Ovary (tissue), 9 donors: ENCODE results near the gene INCENP. TPM values are rescaled to one million over a fixed set of nuclear protein-coding genes. Genes with fewer than 3 reads are reported as not detected.

ENCODE experiments used
- DNase-seq, 5 donors: peaks; one replicate each; pipeline ENCODE4 v3.0.0-alpha.2; 2019 to 2020
- H3K27ac ChIP-seq, 2 donors: fragments of 200-600 bp; one replicate each; pipeline versions ENCODE4 v1.5.1 to v1.8.0; 2019 to 2022
- H3K27me3 ChIP-seq: fragments of 200-600 bp; one replicate; pipeline ENCODE4 v1.8.0; 2022
- H3K36me3 ChIP-seq: fragments of 200-600 bp; sonication (generic); one replicate; pipeline ENCODE4 v1.5.1; 2019
- H3K4me1 ChIP-seq: one replicate; pipeline ENCODE4 v1.8.1; 2013; ENCODE audit warnings: mild to moderate bottlenecking, moderate library complexity; ENCODE audit not compliant: insufficient read depth
- H3K4me3 ChIP-seq: fragments of 200-600 bp; sonication (generic); one replicate; pipeline ENCODE4 v1.5.1; 2017
- H3K9me3 ChIP-seq, 2 donors: fragments of 200-600 bp in 1 of 2; sonication (generic) in 1 of 2; one replicate each; pipeline versions ENCODE4 v1.5.1 to v1.8.1; 2013 to 2019; ENCODE audit warnings: mild to moderate bottlenecking in 1 of 2, moderate library complexity in 1 of 2
- EP300 ChIP-seq: sonication (generic); formaldehyde crosslinking; IDR thresholded peaks from one replicate; pipeline ENCODE4 v1.6.1; 2017; ENCODE audit warnings: antibody characterized with exemption
- POLR2A ChIP-seq: fragments of 450-650 bp; IDR thresholded peaks from one replicate; pipeline ENCODE4 v1.6.1; 2017; ENCODE audit warnings: antibody characterized with exemption, mild to moderate bottlenecking, moderate library complexity
- WGBS, 3 donors: extraction: QIAGEN DNeasy Blood & Tissue Kit in 1 of 3; methylation state at CpG; one replicate each; pipeline versions ENCODE4 v1.1.5 to v1.1.7; 2013 to 2017; 5-methylcytosine and 5-hydroxymethylcytosine counted together
- intact Hi-C, 4 donors: fragments of 100-400 bp; cut with DNase I; formaldehyde crosslinking; loops; one replicate each; pipeline versions ENCODE4 v1.11.0 to v1.15.1; 2022 to 2023
- polyA plus RNA-seq, 2 donors: library from polyadenylated mRNA; stranded (reverse); fragments of 200-250 nt in 1 of 2; fragments of 350-450 nt in 1 of 2; fragmentation: Illumina TruSeq in 1 of 2; extraction: RNeasy Lipid Tissue Mini Kit (QIAGEN cat#74804) in 1 of 2; gene quantifications; one replicate each; pipeline ENCODE4 v1.2.3, GENCODE V29; 2013 to 2014
- total RNA-seq, 7 donors: library from RNA; depleted of rRNA in 2 of 7; stranded (reverse); fragments of >200 nt in 2 of 7; fragmentation: NEBNext Ultra II Directional in 3 of 7; extraction: Animal tissue kit (Norgen Biotek cat#: 25700) in 3 of 7; gene quantifications; one replicate each; pipeline versions ENCODE4 v1.1.0 to v1.2.4, GENCODE V29; 2016 to 2023
- TF ChIP-seq, protein P1 (sequence below), 3 donors: fragments of 450-650 bp in 2 of 3; fragments of 200-600 bp in 1 of 3; IDR thresholded peaks; one replicate each; pipeline versions ENCODE4 v1.5.1 to v1.8.0; 2016 to 2022; ENCODE audit warnings: antibody characterized with exemption in 3 of 3, mild to moderate bottlenecking in 1 of 3
- donor health status: DM: no; HTN: no; CAD: no; lungs with moderate emphysema.
- donor health status: DM: no; HTN: no; CAD: no.
- donor health status: Bipolar disorder and iron deficiency.
- donor health status: DM: yes; HTN: yes; CAD: no.
- donor health status: DM: no; HTN: no; CAD: no.
- donor health status: DM: yes; HTN: yes; CAD: no.

The INCENP gene
- total and polyA plus RNA-seq, 9 donors: 6.6 to 20.0 (median 14.6) TPM

DNA sequence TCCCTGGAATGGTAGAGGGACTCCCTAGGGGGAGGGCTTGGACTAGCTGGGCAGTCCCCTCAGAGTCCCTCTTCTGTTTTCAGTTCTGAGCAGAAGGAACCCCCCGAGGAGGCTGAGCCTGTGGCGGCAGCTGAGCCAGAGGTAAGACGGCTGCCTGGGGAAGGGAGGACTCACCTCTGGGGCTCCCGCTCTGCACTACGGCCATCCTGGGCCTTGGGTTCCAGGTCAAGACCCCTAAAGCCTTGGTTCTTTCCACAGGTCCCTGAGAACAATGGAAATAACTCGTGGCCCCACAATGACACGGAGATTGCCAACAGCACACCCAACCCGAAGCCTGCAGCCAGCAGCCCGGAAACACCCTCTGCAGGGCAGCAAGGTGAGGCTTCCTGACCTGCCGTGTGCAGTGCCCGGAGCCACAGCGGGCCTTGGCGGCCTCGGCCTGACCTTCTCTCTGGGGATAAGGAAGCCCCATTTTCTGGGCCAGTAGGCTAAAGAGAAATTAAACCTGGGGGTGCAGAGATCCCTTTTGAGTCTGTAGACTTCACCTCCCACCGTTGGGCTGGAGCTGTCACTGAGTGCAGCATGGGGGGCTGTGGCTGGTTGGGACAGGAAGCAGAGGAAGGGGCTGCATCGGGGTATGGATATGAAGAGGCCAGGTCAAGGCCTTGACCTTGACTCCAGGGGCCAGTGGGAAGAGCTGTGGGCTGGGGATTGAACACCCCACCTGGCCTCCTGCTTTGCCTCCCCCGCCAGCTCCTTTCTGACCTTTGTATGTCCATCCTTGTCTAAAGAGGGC, 15.0 kb downstream of the INCENP start:
- intact Hi-C loops: no loop called here
- 87 to 94% (median 90%) methylated on average over 16 to 17 of the region's 17 CpGs for WGBS, 3 donors
- Histone ChIP-seq H3K4me1 (no peaks in the 10 kb centered on the region), H3K27ac (no peak overlapping the region), H3K27me3 (no peaks in the 10 kb centered on the region), H3K4me3 (no peak overlapping the region), H3K36me3 (no peaks in the 10 kb centered on the region), H3K9me3 (no peaks in the 10 kb centered on the region)
- TF ChIP-seq, protein P1, sequence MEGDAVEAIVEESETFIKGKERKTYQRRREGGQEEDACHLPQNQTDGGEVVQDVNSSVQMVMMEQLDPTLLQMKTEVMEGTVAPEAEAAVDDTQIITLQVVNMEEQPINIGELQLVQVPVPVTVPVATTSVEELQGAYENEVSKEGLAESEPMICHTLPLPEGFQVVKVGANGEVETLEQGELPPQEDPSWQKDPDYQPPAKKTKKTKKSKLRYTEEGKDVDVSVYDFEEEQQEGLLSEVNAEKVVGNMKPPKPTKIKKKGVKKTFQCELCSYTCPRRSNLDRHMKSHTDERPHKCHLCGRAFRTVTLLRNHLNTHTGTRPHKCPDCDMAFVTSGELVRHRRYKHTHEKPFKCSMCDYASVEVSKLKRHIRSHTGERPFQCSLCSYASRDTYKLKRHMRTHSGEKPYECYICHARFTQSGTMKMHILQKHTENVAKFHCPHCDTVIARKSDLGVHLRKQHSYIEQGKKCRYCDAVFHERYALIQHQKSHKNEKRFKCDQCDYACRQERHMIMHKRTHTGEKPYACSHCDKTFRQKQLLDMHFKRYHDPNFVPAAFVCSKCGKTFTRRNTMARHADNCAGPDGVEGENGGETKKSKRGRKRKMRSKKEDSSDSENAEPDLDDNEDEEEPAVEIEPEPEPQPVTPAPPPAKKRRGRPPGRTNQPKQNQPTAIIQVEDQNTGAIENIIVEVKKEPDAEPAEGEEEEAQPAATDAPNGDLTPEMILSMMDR (IDR thresholded peaks at IDR 0.05): no peak
- TF ChIP-seq EP300: no peak
- DNase-seq: peak in 1 of 5 donors; percentile 6

DNA sequence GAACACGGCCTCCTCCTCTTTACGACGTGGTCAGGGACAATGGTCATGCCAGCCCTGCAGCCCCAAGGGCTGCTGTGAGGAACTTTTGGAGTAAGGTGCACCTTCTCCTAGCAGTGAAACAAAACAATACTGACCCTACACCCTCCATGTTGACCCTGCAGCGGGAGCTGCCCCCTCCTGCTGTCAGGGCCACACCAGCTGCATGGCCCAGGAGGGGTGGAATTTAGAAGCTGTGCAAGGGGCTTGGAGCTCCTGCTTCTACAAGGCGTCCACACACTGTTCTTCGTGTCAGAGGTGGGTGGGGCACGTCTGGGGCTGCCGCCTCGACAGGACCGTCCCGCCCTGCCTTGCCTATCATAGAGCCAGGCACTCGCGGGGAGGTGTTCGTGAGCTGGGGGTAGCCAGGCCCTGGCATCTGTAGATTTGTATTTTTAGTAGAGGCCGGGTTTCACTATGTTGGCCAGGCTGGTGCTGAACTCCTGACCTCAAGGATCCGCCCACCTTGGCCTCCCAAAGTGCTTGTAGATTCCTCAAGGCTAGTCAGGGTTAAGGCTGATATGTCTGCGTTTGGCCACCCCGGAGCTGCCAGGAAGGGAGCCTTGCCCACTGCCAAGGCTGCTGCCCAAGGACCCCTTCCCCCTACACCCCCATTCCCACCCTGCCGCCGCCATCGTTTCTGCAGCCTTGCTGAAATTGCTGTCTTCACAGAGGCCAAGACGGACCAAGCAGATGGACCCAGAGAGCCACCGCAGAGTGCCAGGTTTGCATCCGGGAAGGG, 15.9 kb downstream of the INCENP start:
- peak in 1 of 5 donors; percentile 15 for DNase-seq
- no peak overlapping the region for H3K27ac ChIP-seq
- H3K36me3 ChIP-seq: no peaks in the 10 kb centered on the region
- H3K27me3 ChIP-seq: no peaks in the 10 kb centered on the region
- H3K4me3 ChIP-seq: no peak overlapping the region
- H3K4me1 ChIP-seq: no peaks in the 10 kb centered on the region
- intact Hi-C loops: no loop called here
- 86 to 92% (median 88%) methylated on average over 24 of the region's 24 CpGs for WGBS, 3 donors
- TF ChIP-seq, protein P1 (IDR thresholded peaks at IDR 0.05): no peak
- TF ChIP-seq EP300: no peak
- no peaks in the 10 kb centered on the region for H3K9me3 ChIP-seq

DNA sequence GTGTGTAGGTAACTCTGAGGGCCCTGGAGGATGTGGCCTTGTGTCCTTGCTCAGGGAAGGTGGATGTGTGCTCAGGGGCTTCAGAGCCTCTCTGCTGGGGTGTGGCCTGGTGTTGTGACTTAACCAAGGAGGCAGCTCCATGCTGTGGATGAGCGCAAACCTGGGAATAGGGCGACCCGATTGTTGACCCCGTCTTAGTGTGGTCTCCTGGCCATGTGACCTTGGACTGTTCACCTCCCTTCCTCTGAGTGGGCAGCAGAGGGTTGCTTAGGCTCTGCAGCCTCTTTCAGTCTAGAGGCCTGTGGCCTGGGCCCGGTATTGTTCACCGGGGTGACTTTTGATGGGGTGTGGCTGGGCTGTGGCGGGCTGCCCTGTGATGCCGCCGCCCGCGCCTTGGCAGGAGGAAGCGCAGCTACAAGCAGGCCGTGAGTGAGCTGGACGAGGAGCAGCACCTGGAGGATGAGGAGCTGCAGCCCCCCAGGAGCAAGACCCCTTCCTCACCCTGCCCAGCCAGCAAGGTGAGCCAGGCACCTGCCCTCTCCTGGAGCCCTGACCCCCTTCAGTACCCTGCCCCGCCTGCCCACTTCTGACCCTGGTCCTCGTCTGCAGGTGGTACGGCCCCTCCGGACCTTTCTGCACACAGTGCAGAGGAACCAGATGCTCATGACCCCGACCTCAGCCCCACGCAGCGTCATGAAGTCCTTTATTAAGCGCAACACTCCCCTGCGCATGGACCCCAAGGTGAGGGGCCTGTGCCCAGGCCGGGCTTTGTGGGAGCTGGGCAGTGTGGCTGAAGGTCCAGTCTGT, 16.7 kb downstream of the INCENP start:
- peak in 1 of 5 donors; percentile 17 for DNase-seq

More for the DNA sequence above, 16.7 kb downstream of the INCENP start:
- 94 to 95% (median 95%) methylated on average over 24 of the region's 24 CpGs for WGBS, 3 donors
- H3K27me3 ChIP-seq: no peaks in the 10 kb centered on the region
- intact Hi-C loops: no loop called here
- no peaks in the 10 kb centered on the region for H3K36me3 ChIP-seq
- no peak overlapping the region for H3K4me3 ChIP-seq
- no peak overlapping the region for H3K27ac ChIP-seq
- no peaks in the 10 kb centered on the region for H3K9me3 ChIP-seq
- TF ChIP-seq, protein P1 (IDR thresholded peaks at IDR 0.05): no peak
- TF ChIP-seq POLR2A (no peak), EP300 (no peak)
- H3K4me1 ChIP-seq: no peaks in the 10 kb centered on the region
